K562 (cell line): Measurements from ENCODE around the gene SP100. TPM values are rescaled to one million over a fixed set of nuclear protein-coding genes. Genes with fewer than 3 reads are reported as not detected.

Experiments used
- ATAC-seq: fragments of 200-7000 bp; cut with Tn5 transposase; 3 replicates; pipeline ENCODE4 v1.9.1; 2020; ENCODE audit warnings: moderate library complexity
- BruUV-seq: library from RNA; stranded (reverse); fragments of 400-500 nt; replicated peaks from 2 replicates; lab custom pipeline; 2021; lab: Mats Ljungman, UMichigan
- CTCF ChIA-PET: fragments of 300-600 bp; formaldehyde crosslinking; extraction: SDS; loops from one replicate; lab custom pipeline; 2021; ENCODE audit warnings: low intra/inter-chr PET ratio; lab: Yijun Ruan, JAX
- POLR2A ChIA-PET: fragments of 300-600, 350-650 bp; sonication (Branson Sonifier 250); formaldehyde crosslinking; extraction: SDS; loops from one replicate; lab custom pipeline; 2021; ENCODE audit warnings: antibody characterized with exemption, inconsistent platforms; lab: Yijun Ruan, JAX
- DNase-seq, 4 experiments: peaks; one replicate each; pipeline versions ENCODE4 v3.0.0 to v3.0.0-alpha.2; 2011 to 2018; ENCODE audit warnings: low spot score in 3 of 4, mixed read lengths in 3 of 4; ENCODE audit errors: extremely low read depth in 1 of 4
- FAIRE-seq: peaks from 2 replicates; lab custom pipeline; 2011; peaks lifted over from hg19 to GRCh38; lab: Jason Lieb, UNC
- H2AFZ ChIP-seq: 2 replicates; pipeline ENCODE4 v1.6.0; 2011; ENCODE audit warnings: low read depth, low read length, control low read depth, inconsistent platforms
- H3K27ac ChIP-seq: fragments of 200-600 bp; 3 replicates; pipeline ENCODE4 v1.8.0; 2011; ENCODE audit warnings: low read depth, mild to moderate bottlenecking, control low read depth, inconsistent platforms, low read length, moderate library complexity, mixed read lengths; ENCODE audit errors: extremely low read depth
- H3K27me3 ChIP-seq, 2 experiments: fragments of 300-600 bp in 1 of 2; 2 replicates in 1 of 2; 3 replicates in 1 of 2; pipeline versions ENCODE4 v1.6.0 to v1.8.0; 2011; ENCODE audit warnings: inconsistent platforms in 2 of 2, low read length in 2 of 2, mild to moderate bottlenecking in 1 of 2, mixed read lengths in 1 of 2, moderate library complexity in 1 of 2; ENCODE audit not compliant: control insufficient read depth in 2 of 2, insufficient read depth in 2 of 2
- H3K36me3 ChIP-seq: fragments of 300-600 bp; 3 replicates; pipeline ENCODE4 v1.8.0; 2011; ENCODE audit warnings: mild to moderate bottlenecking, low read length, inconsistent platforms; ENCODE audit not compliant: control insufficient read depth, insufficient read depth
- H3K4me1 ChIP-seq, 2 experiments: fragments of 200-600 bp in 1 of 2; replicated peaks in 1 of 2; 2 replicates in 1 of 2; 3 replicates in 1 of 2; pipeline versions ENCODE4 v1.5.1 to v1.8.0; 2011; ENCODE audit warnings: inconsistent platforms in 2 of 2, low read length in 2 of 2, mild to moderate bottlenecking in 1 of 2, mixed read lengths in 1 of 2, moderate library complexity in 1 of 2; ENCODE audit not compliant: control insufficient read depth in 2 of 2, insufficient read depth in 2 of 2
- H3K4me2 ChIP-seq: 2 replicates; pipeline ENCODE4 v1.6.1; 2011; ENCODE audit warnings: low read length, control low read depth, inconsistent platforms, mixed read lengths; ENCODE audit not compliant: insufficient read depth
- H3K4me3 ChIP-seq: fragments of 200-600 bp; sonication (generic), shearing (Covaris generic); 2 replicates; pipeline ENCODE4 v1.5.1; 2016; ENCODE audit warnings: control low read depth, inconsistent platforms
- H3K79me2 ChIP-seq: fragments of 200-600 bp; 3 replicates; pipeline ENCODE4 v1.8.0; 2011; ENCODE audit warnings: low read length, inconsistent platforms; ENCODE audit not compliant: control insufficient read depth, insufficient read depth
- H3K9ac ChIP-seq, 2 experiments: 2 replicates each; pipeline versions ENCODE4 v1.6.0 to v1.6.1; 2011; ENCODE audit warnings: low read depth in 2 of 2, low read length in 2 of 2, control low read depth in 1 of 2, inconsistent platforms in 1 of 2, mild to moderate bottlenecking in 1 of 2, mixed read lengths in 1 of 2; ENCODE audit not compliant: insufficient read depth in 1 of 2
- H3K9me1 ChIP-seq: one replicate; pipeline ENCODE4 v1.6.0; 2011; ENCODE audit warnings: inconsistent platforms, mild to moderate bottlenecking, low read length, moderate library complexity; ENCODE audit not compliant: control insufficient read depth, insufficient read depth
- H3K9me3 ChIP-seq: replicated peaks from 2 replicates; pipeline ENCODE4 v1.5.1; 2011; ENCODE audit warnings: low read depth, low read length, inconsistent platforms; ENCODE audit not compliant: control insufficient read depth, insufficient read depth
- H4K20me1 ChIP-seq: replicated peaks from 2 replicates; pipeline ENCODE4 v1.6.1; 2011; ENCODE audit warnings: low read length, inconsistent platforms, mixed read lengths; ENCODE audit not compliant: control insufficient read depth, insufficient read depth
- CXXC5 ChIP-seq: fragments of 250-450 bp; sonication (Bioruptor Pico); IDR thresholded peaks from 2 replicates; pipeline ENCODE4 v1.8.0; 2022; ENCODE audit warnings: inconsistent platforms, mild to moderate bottlenecking, moderate library complexity
- E2F6 ChIP-seq, 2 experiments: IDR thresholded peaks; 2 replicates each; pipeline ENCODE4 v1.6.1; 2011; ENCODE audit warnings: borderline replicate concordance in 1 of 2, control low read depth in 1 of 2, low read depth in 1 of 2, low read length in 1 of 2, mild to moderate bottlenecking in 1 of 2, mixed read lengths in 1 of 2, moderate library complexity in 1 of 2; ENCODE audit not compliant: insufficient read depth in 1 of 2, insufficient read length in 1 of 2, poor library complexity in 1 of 2, severe bottlenecking in 1 of 2; ENCODE audit errors: extremely low read depth in 1 of 2
- MEIS2 ChIP-seq: fragments of 450-650 bp; IDR thresholded peaks from 2 replicates; pipeline ENCODE4 v1.6.1; 2014; ENCODE audit warnings: mild to moderate bottlenecking; ENCODE audit not compliant: partially characterized antibody
- MYC ChIP-seq, 2 experiments: fragments of 250-450 bp in 1 of 2; sonication (Bioruptor Pico) in 1 of 2; IDR thresholded peaks; 2 replicates each; pipeline versions ENCODE4 v1.5.1 to v1.6.1; 2012 to 2021; ENCODE audit warnings: low read depth in 2 of 2, borderline replicate concordance in 1 of 2, improper control_type of control experiment in 1 of 2, low read length in 1 of 2, mild to moderate bottlenecking in 1 of 2, moderate library complexity in 1 of 2
- NFIC ChIP-seq: fragments of 450-650 bp; IDR thresholded peaks from 2 replicates; pipeline ENCODE4 v1.6.1; 2017; ENCODE audit warnings: mild to moderate bottlenecking, inconsistent platforms
- PBX2 ChIP-seq, 2 experiments: IDR thresholded peaks in 1 of 2; conservative IDR thresholded peaks in 1 of 2; 2 replicates each; pipeline ENCODE4 v1.6.1; 2016; ENCODE audit warnings: low read depth in 2 of 2, mild to moderate bottlenecking in 1 of 2, missing compliant biosample characterization in 1 of 2, missing genetic modification characterization in 1 of 2, moderate library complexity in 1 of 2
- POLR3A ChIP-seq: IDR thresholded peaks from 2 replicates; pipeline ENCODE4 v1.6.1; 2011; ENCODE audit warnings: borderline replicate concordance, mild to moderate bottlenecking, moderate library complexity; ENCODE audit not compliant: insufficient read length, insufficient read depth; ENCODE audit errors: extremely low read depth
- SMAD2 ChIP-seq: fragments of 150-350 bp; IDR thresholded peaks from 2 replicates; pipeline ENCODE4 v1.6.1; 2014; ENCODE audit warnings: low read depth, mild to moderate bottlenecking, low read length
- ZNF57 ChIP-seq: fragments of 450-650 bp; formaldehyde crosslinking; IDR thresholded peaks from 2 replicates; pipeline ENCODE4 v1.4.0; 2020; ENCODE audit warnings: mild to moderate bottlenecking, moderate library complexity
- WGBS: fragments of 100-300 bp; shearing (Covaris generic); methylation state at CpG from one replicate; pipeline ENCODE4 v1.1.6; 2016; ENCODE audit warnings: low coverage, mixed read lengths; ENCODE audit not compliant: insufficient coverage; ENCODE audit errors: missing lambda C conversion rate; 5-methylcytosine and 5-hydroxymethylcytosine counted together
- in situ Hi-C: fragments of 300-500 bp; cut with MboI; formaldehyde crosslinking; loops from 4 replicates; pipeline ENCODE4 v1.15.0; 2018; ENCODE audit warnings: inconsistent platforms, mixed read lengths
- intact Hi-C: fragments of 100-400 bp; cut with micrococcal nuclease; formaldehyde crosslinking; loops from 2 replicates; pipeline ENCODE4 v1.14.2; 2022
- polyA plus RNA-seq, 8 experiments: library from polyadenylated mRNA; depleted of rRNA in 4 of 8; stranded (reverse) in 5 of 8; unstranded in 3 of 8; fragments of >200 nt; fragmentation: Nextera tagmentation in 2 of 8; fragmentation: Illumina TruSeq in 1 of 8; extraction: Ambion mirVana in 2 of 8; extraction: Trizol in 1 of 8; gene quantifications; 2 replicates each; pipeline versions ENCODE4 v1.2.1 to v1.2.3, GENCODE V29; 2011 to 2014; ENCODE audit warnings: inconsistent platforms in 1 of 8, missing spikeins in 1 of 8
- total RNA-seq, 7 experiments: library from RNA; depleted of rRNA in 6 of 7; stranded (reverse); fragments of >200 nt in 6 of 7; fragmentation: Illumina TruSeq in 2 of 7; extraction: Trizol in 2 of 7; gene quantifications; 2 replicates each; pipeline versions ENCODE4 v1.2.1 to v1.2.3, GENCODE V29; 2011 to 2021; ENCODE audit warnings: low replicate concordance in 1 of 7
- TF ChIP-seq, protein P1 (sequence below): fragments of 150-350 bp; IDR thresholded peaks from 2 replicates; pipeline ENCODE4 v1.6.1; 2014; ENCODE audit warnings: low read depth, mild to moderate bottlenecking, low read length, borderline replicate concordance
- TF ChIP-seq, protein P2 (sequence below): fragments of 450-650 bp; IDR thresholded peaks from 2 replicates; pipeline ENCODE4 v1.6.1; 2016

Gene SP100
- total and polyA plus RNA-seq, 9 of the 15 experiments (the other 6 are each of a cell fraction or from before 2014, with no cell fraction given) = 19.2 to 39.2 (median 34.6) TPM

DNA sequence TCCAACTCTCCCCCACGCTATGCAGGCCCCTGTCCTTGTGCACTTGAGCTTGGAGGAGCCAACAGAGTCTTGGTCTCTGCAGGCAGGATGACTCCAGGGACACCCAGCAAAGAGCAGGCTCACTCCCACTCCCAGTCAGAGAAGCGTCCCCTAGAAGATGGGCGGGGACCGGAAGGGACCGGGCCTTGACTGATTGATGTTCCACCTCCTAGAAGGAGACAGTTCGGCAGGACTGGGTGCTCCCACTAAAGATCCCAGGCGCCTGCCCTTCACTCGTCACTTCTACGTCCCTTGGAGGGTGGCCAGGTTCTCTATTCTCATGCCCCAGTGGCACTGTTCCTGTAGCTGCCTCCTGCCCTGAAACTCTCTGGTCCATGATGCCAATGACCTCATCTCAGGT, 3.2 kb upstream of the SP100 start:
- peak overlapping the region; percentile 87; the same call in 1 of the 2 replicates for H3K4me2 ChIP-seq
- H3K4me1 ChIP-seq = peaks cover 16 to 23% of the 10 kb centered on the region in 2 experiments; a peak in 4 of 5 replicates
- ATAC-seq (peak; percentile 54), DNase-seq (peak; percentile 45 to 71 (median 58)), FAIRE-seq (no peak)
- H3K27ac ChIP-seq = peak overlapping the region; percentile 70; the same call in 1 of the 3 replicates
- H3K9ac ChIP-seq = no peak overlapping the region
- peak overlapping the region; percentile 99 for H2AFZ ChIP-seq
- in situ Hi-C loops = no loop called here
- H3K9me1 ChIP-seq = no peaks in the 10 kb centered on the region
- intact Hi-C loops = loop anchor here (10.0 kb wide), 1 partner anchor 302 kb away; the partner anchor contains the start of gene CAB39
- no peaks in the 10 kb centered on the region for H4K20me1 ChIP-seq
- WGBS = 44% methylated on average over 3 of the region's 9 CpGs
- H3K27me3 ChIP-seq = no peaks in the 10 kb centered on the region
- ChIA-PET CTCF (no interaction called here), POLR2A (interaction anchor here (1.1 kb wide), 1 partner anchor 9 kb away, joined by 3 read pairs; no protein-coding TSS in a partner anchor)
- H3K36me3 ChIP-seq = no peaks in the 10 kb centered on the region
- peaks cover 19% of the 10 kb centered on the region for H3K79me2 ChIP-seq
- no peaks in the 10 kb centered on the region for H3K9me3 ChIP-seq
- H3K4me3 ChIP-seq = no peak overlapping the region
- BruUV-seq = no TSS peak
- TF ChIP-seq, protein P1, sequence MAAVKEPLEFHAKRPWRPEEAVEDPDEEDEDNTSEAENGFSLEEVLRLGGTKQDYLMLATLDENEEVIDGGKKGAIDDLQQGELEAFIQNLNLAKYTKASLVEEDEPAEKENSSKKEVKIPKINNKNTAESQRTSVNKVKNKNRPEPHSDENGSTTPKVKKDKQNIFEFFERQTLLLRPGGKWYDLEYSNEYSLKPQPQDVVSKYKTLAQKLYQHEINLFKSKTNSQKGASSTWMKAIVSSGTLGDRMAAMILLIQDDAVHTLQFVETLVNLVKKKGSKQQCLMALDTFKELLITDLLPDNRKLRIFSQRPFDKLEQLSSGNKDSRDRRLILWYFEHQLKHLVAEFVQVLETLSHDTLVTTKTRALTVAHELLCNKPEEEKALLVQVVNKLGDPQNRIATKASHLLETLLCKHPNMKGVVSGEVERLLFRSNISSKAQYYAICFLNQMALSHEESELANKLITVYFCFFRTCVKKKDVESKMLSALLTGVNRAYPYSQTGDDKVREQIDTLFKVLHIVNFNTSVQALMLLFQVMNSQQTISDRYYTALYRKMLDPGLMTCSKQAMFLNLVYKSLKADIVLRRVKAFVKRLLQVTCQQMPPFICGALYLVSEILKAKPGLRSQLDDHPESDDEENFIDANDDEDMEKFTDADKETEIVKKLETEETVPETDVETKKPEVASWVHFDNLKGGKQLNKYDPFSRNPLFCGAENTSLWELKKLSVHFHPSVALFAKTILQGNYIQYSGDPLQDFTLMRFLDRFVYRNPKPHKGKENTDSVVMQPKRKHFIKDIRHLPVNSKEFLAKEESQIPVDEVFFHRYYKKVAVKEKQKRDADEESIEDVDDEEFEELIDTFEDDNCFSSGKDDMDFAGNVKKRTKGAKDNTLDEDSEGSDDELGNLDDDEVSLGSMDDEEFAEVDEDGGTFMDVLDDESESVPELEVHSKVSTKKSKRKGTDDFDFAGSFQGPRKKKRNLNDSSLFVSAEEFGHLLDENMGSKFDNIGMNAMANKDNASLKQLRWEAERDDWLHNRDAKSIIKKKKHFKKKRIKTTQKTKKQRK = no peak
- TF ChIP-seq E2F6 (IDR thresholded peaks at IDR 0.05; ENCODE audit: borderline replicate concordance in 1 of 2, extremely low read depth in 1 of 2, insufficient read depth in 1 of 2, insufficient read length in 1 of 2, low read depth in 1 of 2, low read length in 1 of 2, poor library complexity in 1 of 2, severe bottlenecking in 1 of 2) = no peak
- 0 out of 2 replicates have a peak, but pooled peaks have one; percentile 10 for TF ChIP-seq MYC (IDR thresholded peaks at IDR 0.05; ENCODE audit: low read depth, low read length)
- TF ChIP-seq MYC (CRISPR knock-in tag; IDR thresholded peaks at IDR 0.05; ENCODE audit: borderline replicate concordance, low read depth) = no peak
- no peak for TF ChIP-seq PBX2 (CRISPR knock-in tag; IDR thresholded peaks at IDR 0.05; ENCODE audit: low read depth)
- peak; percentile 78 for TF ChIP-seq PBX2 (tag; conservative IDR thresholded peaks at IDR 0.05; ENCODE audit: low read depth)
- TF ChIP-seq CXXC5 = peak; percentile 26
- TF ChIP-seq NFIC = peak; percentile 35; the same call in 1 of the 2 replicates
- peak; percentile 90 for TF ChIP-seq MEIS2
- TF ChIP-seq SMAD2 = no peak
- TF ChIP-seq ZNF57 (CRISPR knock-in tag) = no peak
- TF ChIP-seq, protein P2, sequence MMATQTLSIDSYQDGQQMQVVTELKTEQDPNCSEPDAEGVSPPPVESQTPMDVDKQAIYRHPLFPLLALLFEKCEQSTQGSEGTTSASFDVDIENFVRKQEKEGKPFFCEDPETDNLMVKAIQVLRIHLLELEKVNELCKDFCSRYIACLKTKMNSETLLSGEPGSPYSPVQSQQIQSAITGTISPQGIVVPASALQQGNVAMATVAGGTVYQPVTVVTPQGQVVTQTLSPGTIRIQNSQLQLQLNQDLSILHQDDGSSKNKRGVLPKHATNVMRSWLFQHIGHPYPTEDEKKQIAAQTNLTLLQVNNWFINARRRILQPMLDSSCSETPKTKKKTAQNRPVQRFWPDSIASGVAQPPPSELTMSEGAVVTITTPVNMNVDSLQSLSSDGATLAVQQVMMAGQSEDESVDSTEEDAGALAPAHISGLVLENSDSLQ = peak; percentile 87
- TF ChIP-seq POLR3A = no peak
